GM18951 (cell line): ENCODE measurements around the gene DNAJA1.

ENCODE experiments used
- POLR2A ChIP-seq: IDR thresholded peaks from 4 replicates; pipeline ENCODE4 v1.6.1; 2011; ENCODE audit warnings: mild to moderate bottlenecking; ENCODE audit not compliant: insufficient read length, insufficient read depth; ENCODE audit errors: extremely low read depth
- in situ Hi-C: fragments of 300-500 bp; cut with MboI; formaldehyde crosslinking; loops from one replicate; pipeline ENCODE4 v1.12.0; 2022; ENCODE audit warnings: low sequenced_read_pairs, mixed read lengths, inconsistent platforms; ENCODE audit not compliant: unreplicated experiment

Gene DNAJA1

GRCh38 chr9:33019797-33020196, 5.3 kb upstream of the DNAJA1 start:
- in situ Hi-C loops = no loop called here
- no peak for TF ChIP-seq POLR2A

- in situ Hi-C loops = no loop called here
- no peak for TF ChIP-seq POLR2A
Observed at GRCh38 chr9:33022303-33022702, 2.8 kb upstream of the DNAJA1 start.

- TF ChIP-seq POLR2A = no peak
- in situ Hi-C loops = no loop called here
Observed at GRCh38 chr9:33022755-33023154, 2.3 kb upstream of the DNAJA1 start.

GRCh38 chr9:33023661-33024060, 1.4 kb upstream of the DNAJA1 start:
- in situ Hi-C loops = no loop called here
- TF ChIP-seq POLR2A = no peak

- in situ Hi-C loops = no loop called here
- no peak for TF ChIP-seq POLR2A
Observed at GRCh38 chr9:33024126-33024965, 727 bp upstream of the DNAJA1 start.

DNA sequence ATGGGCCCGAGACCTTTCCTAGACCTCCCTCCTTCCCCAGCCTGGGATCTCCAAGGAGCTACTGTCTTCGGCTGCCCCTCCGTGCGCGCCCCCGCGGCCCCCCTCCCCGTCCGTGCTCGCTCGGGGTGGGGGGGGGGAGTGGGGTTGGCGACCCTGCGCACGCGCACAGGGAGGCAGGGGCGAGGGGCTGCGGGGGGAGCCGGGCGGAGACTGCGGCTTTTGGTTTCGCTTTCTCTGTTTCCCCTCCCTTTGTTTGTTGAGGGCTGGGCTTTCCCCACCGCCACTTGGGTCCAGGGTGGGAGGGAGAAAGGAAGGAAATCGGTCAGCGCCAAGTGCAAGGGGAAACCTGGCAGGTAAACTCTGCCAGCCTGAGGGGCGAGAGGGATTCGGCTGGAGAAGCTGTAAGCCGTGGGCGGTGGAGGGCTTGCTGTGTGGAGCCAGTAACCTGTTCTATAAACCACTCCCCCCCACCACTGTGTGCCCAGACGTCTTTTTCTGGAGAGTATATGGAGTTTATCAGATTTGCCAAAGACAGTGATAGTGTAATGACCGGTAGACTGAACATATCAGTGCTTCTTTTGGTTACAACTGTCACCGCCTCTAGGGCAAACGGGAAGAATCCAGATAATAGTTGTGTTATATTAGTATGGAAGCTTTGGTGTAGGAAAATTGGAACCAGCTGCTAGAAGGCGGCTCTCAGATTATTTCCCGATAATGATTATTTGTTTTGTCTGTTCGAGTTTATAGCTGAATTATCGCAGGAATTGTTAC, 684 bp downstream of the DNAJA1 start:
- in situ Hi-C loops = no loop called here
- no peak for TF ChIP-seq POLR2A

DNA sequence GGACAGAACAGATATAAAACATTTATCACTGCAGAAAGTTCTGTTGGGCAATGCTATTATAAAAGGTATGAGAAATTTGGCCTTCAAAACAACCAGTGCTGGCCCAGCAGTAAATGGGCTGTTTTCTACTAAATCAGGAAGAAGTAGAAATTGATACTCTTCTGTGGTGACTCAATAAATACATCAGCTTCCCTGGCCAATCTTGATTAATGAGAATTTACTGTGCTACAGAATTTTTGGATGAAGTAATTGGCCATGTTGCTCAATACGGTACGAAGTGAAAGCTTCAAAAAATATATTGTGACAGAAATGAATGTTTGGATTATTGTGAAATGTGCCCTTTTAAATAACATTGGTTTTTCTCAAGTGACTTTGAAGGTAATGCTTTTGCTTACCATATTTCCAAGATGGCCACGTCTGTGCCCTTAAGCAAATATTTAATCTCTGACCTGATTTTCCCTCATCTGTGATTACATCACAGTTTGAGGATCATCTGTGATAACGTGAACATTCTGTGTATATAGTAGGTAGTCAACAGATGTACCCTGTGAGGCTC, 4.2 kb downstream of the DNAJA1 start:
- TF ChIP-seq POLR2A = no peak
- in situ Hi-C loops = no loop called here

DNA sequence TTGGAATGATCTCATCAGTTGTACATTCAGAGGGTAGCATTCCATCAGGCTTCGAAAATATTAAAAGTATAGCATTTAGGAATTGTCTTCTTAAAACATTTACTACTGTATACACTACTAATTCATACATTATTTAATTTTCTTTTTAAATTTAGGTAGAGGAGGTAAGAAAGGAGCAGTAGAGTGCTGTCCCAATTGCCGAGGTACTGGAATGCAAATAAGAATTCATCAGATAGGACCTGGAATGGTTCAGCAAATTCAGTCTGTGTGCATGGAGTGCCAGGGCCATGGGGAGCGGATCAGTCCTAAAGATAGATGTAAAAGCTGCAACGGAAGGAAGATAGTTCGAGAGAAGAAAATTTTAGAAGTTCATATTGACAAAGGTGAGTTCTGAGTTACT, 5.2 kb downstream of the DNAJA1 start:
- in situ Hi-C loops = no loop called here
- TF ChIP-seq POLR2A = no peak

DNA sequence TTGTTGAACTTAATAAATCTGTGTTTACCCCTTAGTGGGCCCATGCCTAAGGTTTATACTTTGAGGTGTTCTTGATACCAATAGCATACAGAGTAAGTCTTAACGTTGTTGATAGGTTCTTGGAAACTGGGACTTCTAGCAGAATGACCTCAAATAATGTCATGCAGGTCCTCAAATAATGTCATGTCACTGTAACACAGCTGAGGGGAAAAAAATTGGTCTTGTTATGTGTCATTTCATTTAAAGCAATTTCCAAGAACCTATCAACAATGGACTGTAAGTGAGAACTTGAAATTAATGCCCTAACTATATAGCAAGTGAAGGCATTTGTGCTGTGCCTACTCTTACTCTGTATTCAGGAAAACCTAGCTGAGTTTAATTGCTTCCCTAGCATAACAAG, 7.2 kb downstream of the DNAJA1 start:
- TF ChIP-seq POLR2A = no peak
- in situ Hi-C loops = no loop called here

GRCh38 chr9:33032865-33033264, 7.8 kb downstream of the DNAJA1 start:
- in situ Hi-C loops = no loop called here
- no peak for TF ChIP-seq POLR2A

DNA sequence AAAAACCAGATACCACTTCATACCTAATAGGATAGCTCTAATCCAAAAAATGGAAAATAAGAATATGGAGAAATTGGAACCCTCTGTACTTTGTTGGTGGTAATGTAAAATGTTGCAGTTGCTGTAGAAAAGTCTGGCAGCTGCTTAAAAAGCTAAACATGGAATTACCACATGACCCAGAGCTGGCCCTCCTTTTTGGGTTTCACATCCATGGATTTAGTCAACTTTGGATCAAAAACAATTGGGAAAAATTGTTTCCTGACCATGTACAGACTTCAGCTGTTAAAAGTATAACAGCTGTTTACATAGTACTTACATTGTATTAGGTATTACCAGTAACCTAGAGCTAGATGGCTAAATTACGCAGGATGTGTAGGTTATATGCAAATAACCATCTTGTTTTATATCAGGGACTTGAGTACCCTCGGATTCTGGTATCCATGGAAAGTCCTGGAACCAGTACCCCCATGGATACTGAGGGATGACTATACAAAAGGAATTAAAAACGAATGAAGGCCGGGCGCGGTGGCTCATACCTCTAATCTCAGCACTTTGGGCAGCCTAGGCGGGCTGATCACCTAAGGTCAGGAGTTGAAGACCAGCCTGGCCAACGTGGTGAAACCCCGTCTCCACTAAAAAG, 15.8 kb downstream of the DNAJA1 start:
- in situ Hi-C loops = no loop called here
- no peak for TF ChIP-seq POLR2A

DNA sequence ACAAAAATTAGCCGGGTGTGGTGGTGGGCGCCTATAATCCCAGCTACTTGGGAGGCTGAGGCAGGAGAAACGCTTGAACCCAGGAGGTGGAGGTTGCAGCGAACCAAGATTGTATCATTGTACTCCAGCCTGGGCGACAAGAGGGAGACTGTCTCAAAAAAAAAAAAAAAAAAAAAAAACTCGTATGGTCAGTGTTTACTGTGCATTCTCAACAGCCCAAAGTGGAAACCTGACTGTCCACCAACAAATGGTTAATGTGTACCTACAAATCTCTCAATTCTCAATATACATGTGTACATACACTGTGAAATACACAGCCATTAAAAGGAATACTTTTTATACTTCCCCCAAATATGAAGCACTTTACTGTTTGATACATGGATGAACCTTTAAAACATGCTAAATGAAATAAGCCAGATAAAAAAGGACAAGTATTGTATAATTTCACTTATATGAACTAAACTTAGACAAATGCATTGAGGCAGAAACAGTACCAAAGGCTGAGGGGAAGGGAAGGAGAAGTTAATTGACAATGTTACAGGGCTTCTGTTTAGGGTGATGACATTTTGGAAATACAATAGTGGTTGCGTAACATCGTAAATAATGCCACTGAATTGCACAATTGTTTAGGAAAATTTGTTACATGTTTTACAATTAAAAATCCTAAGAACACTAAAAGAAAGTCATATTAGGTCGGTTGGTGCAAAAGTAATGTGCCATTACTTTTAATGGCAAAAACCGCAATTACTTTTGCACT, 16.5 kb downstream of the DNAJA1 start:
- TF ChIP-seq POLR2A = no peak
- in situ Hi-C loops = no loop called here

DNA sequence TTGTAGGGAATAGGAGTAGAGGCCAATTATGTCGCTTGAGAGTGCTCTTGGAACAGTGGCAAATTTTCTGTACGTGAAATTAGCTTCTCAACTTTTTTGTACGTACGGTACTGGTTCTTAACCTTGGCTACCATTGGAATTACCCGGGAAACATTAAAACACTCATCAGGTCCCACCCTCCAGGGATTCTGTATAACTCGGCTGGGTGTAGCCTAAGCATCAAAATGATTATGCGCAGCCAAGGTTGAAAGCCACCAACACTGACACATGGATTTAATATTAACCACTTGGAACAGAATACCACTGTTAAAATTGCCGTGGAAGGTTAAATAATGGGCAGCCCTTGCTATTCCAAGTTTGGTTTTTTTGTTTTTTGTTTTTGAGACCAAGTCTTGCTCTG, 17.4 kb downstream of the DNAJA1 start:
- in situ Hi-C loops = no loop called here
- TF ChIP-seq POLR2A = no peak
